ENCODE results near the gene TET1.
"Not testable (repeated sequence)": the region's sequence is repeated elsewhere in the genome, so short reads cannot be mapped to it uniquely, and the experiment has no call there.

Gene TET1

GRCh38 chr10:68613974-68614373 is 53.8 kb downstream of the TET1 start:
- DNase-seq; H3K4me1 Mint-ChIP-seq; H3K4me3 Mint-ChIP-seq; H3K27ac Mint-ChIP-seq; H3K36me3 Mint-ChIP-seq (ENCODE audit: low read depth); H3K27me3 Mint-ChIP-seq; ATAC-seq; H3K9me3 Mint-ChIP-seq: not testable (repeated sequence)

DNA sequence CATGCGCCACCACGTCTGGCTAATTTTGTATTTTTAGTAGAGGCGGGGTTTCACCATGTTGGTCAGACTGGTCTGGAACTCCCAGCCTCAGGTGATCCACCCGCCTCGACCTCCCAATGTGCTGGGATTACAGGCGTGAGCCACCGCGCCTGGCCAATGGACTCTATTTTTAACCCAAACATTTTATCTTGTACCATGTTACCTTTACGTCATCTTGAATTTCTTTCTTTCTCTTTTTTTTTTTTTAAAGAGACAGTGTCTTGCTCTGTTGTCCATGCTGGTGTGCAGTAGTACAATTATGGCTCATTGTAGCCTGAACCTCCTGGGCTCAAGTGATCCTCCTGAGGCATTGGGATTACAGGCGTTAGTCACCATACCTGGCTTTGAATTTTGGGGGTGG is 57.6 kb downstream of the TET1 start:
- not testable (repeated sequence) for H3K9me3 Mint-ChIP-seq; ATAC-seq; DNase-seq; H3K36me3 Mint-ChIP-seq (ENCODE audit: low read depth); H3K4me3 Mint-ChIP-seq; H3K27ac Mint-ChIP-seq; H3K27me3 Mint-ChIP-seq; H3K4me1 Mint-ChIP-seq

- peaks cover 2% of the 10 kb centered on the region for H3K36me3 Mint-ChIP-seq (ENCODE audit: low read depth)
Observed at GRCh38 chr10:68618234-68618633, 58.1 kb downstream of the TET1 start.

DNA sequence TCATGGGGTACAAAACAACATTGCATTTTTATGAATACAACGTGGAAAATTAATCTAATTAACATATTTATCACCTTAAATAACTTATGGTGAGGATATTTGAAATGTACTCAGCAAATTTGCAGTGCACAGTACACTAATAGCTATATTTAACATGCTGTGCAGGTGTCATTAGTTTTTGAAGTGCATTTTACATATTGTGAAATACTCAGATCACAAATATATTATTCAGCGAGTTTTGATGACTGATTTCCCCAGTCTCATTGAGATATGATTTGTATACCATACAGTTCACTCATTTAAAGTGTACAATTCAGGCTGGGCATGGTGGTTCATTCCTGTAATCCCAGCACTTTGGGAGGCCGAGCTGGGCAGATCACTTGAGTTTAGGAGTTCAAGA is 59.5 kb downstream of the TET1 start:
- DNase-seq: no peak
- Mint-ChIP-seq H3K36me3 (ENCODE audit: low read depth) (no peaks in the 10 kb centered on the region), H3K4me1 (no peaks in the 10 kb centered on the region), H3K4me3 (no peak overlapping the region), H3K9me3 (no peaks in the 10 kb centered on the region), H3K27me3 (no peaks in the 10 kb centered on the region), H3K27ac (no peak overlapping the region)
- no peak for ATAC-seq

More at GRCh38 chr10:68618234-68618633, 58.1 kb downstream of the TET1 start:
- DNase-seq (no peak), ATAC-seq (no peak)
- no peak overlapping the region for H3K27ac Mint-ChIP-seq
- H3K4me3 Mint-ChIP-seq: no peak overlapping the region
- H3K27me3 Mint-ChIP-seq: no peaks in the 10 kb centered on the region
- H3K4me1 Mint-ChIP-seq: no peaks in the 10 kb centered on the region
- H3K9me3 Mint-ChIP-seq: no peaks in the 10 kb centered on the region

GRCh38 chr10:68625316-68625921 is 65.3 kb downstream of the TET1 start:
- no peaks in the 10 kb centered on the region for H3K9me3 Mint-ChIP-seq
- no peak for ATAC-seq
- no peak overlapping the region for H3K4me3 Mint-ChIP-seq
- H3K27ac Mint-ChIP-seq: no peak overlapping the region
- no peak for DNase-seq
- no peaks in the 10 kb centered on the region for H3K36me3 Mint-ChIP-seq (ENCODE audit: low read depth)
- H3K27me3 Mint-ChIP-seq: no peaks in the 10 kb centered on the region
- H3K4me1 Mint-ChIP-seq: peaks cover 27% of the 10 kb centered on the region

DNA sequence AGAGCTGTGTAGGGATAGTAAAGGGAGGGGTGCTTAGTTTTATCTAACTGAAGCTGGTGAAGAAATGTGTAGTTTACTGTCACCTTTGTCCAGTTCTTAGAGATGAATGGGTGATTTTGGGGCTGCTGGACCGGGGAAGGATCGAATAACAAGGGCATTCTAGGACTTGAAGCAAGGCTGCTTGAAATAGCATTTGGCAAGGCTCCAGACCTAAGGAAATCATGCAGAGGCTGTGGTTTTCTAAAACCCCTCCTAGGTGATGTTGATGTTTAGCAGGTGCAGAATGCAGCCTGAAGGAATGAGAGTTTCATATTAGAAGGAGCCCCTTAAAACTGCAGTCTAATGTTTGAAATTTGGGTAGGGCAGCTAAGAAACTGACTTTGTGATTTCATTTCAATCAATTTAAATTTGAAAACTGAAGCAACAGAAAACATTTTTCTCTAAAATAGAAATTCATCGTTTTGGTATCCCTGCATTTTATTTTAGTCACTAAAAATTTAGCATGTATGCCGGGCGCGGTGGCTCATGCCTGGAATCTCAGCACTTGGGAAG is 68.5 kb downstream of the TET1 start:
- Mint-ChIP-seq H3K36me3 (ENCODE audit: low read depth) (no peaks in the 10 kb centered on the region), H3K4me3 (no peak overlapping the region), H3K4me1 (peaks cover 27% of the 10 kb centered on the region), H3K27ac (no peak overlapping the region), H3K9me3 (no peaks in the 10 kb centered on the region), H3K27me3 (no peaks in the 10 kb centered on the region)
- ATAC-seq (no peak), DNase-seq (no peak)

DNA sequence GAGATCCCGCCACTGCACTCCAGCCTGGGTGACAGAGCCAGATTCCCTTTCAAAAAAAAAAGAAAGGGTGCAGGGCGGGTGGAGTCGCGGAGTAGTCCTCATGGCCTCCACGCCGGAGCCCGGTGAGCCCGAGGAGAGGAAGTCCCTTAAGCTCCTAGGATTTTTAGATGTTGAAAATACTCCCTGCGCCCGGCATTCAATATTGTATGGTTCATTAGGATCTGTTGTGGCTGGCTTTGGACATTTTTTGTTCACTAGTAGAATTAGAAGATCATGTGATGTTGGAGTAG is 72.1 kb downstream of the TET1 start:
- H3K27ac Mint-ChIP-seq: not testable (repeated sequence)
- H3K4me1 Mint-ChIP-seq: peaks cover 13% of the 10 kb centered on the region

GRCh38 chr10:68633281-68633680 is 73.1 kb downstream of the TET1 start:
- DNase-seq: no peak
- Mint-ChIP-seq H3K27me3 (no peaks in the 10 kb centered on the region), H3K4me1 (peaks cover 9% of the 10 kb centered on the region), H3K4me3 (no peak overlapping the region), H3K36me3 (ENCODE audit: low read depth) (peaks cover 2% of the 10 kb centered on the region), H3K9me3 (no peaks in the 10 kb centered on the region), H3K27ac (no peak overlapping the region)
- ATAC-seq: no peak

More for the DNA sequence above, 72.1 kb downstream of the TET1 start:
- ATAC-seq; DNase-seq; H3K36me3 Mint-ChIP-seq (ENCODE audit: low read depth); H3K4me3 Mint-ChIP-seq; H3K27me3 Mint-ChIP-seq; H3K9me3 Mint-ChIP-seq: not testable (repeated sequence)

DNA sequence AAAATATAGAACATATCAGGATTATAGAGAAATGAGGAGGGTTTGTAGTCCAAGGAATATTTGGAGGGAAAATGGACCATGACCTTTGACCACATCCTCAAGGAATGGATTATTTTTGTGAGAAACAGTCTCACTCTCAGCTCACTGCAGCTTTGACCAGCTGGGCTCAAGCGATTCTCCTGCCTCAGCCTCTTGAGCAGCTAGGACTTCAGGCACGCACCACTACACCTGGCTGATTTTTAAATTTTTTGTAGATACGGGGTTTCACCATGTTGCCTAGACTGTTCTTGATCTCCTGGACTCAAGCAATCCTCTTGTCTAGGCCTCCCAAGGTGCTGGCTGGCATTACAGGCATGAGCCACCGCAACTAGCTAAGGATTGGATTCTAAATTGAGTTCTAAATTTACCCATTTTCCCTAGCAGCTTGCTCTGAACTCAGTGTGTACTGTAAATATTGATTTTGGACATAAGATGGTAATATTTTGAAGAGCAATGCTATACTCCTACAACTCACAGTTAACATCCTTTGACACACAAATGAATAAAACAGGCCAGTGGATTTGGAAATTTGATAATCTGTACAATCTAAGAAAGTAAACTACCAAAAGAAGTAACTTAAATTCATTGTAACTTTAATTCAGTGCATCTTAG is 73.8 kb downstream of the TET1 start:
- H3K9me3 Mint-ChIP-seq: no peaks in the 10 kb centered on the region
- DNase-seq (no peak), ATAC-seq (no peak)
- H3K4me3 Mint-ChIP-seq: no peak overlapping the region
- no peak overlapping the region for H3K27ac Mint-ChIP-seq
- no peaks in the 10 kb centered on the region for H3K27me3 Mint-ChIP-seq
- peaks cover 2% of the 10 kb centered on the region for H3K4me1 Mint-ChIP-seq
- H3K36me3 Mint-ChIP-seq (ENCODE audit: low read depth): peaks cover 2% of the 10 kb centered on the region

DNA sequence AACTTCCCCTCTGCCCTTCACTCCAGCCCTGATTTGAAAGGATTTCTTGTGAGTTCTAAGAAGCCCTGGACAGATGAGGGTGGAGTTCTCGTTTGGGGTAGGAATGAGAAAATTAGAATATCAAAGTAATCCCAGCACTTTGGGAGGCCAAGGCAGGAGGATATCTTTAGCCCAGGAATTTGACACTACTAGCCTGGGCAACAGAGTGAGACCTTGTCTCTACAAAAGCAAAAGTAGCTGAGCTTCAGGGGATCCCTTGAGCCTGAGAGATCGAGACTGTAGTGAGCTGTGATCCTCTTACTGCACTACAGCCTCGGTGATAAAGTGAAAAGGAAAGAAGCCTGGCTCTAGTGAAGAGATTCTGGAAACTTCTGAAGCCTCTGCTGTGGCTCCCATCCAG is 76.2 kb downstream of the TET1 start:
- Mint-ChIP-seq H3K4me3 (no peak overlapping the region), H3K36me3 (ENCODE audit: low read depth) (peaks cover 2% of the 10 kb centered on the region), H3K4me1 (no peaks in the 10 kb centered on the region), H3K27ac (no peak overlapping the region), H3K27me3 (no peaks in the 10 kb centered on the region), H3K9me3 (no peaks in the 10 kb centered on the region)
- DNase-seq (no peak), ATAC-seq (no peak)

DNA sequence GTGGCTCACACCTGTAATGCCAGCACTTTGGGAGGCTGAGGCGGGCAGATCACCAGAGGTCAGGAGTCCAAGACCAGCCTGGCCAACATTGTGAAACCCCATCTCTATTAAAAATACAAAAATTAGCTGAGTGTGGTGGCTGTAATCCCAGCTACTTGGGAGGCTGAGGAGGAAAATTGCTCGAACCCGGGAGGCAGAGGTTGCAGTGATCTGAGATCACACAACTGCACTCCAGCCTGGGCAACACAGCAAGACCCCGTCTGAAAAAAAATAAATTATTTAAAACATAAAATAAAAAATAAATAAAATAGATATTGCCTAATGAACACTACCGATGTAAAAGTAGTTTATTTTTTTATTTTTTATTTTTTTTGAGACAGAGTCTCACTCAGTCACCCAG is 83.4 kb downstream of the TET1 start:
- H3K4me1 Mint-ChIP-seq, H3K9me3 Mint-ChIP-seq: not testable (repeated sequence)

DNA sequence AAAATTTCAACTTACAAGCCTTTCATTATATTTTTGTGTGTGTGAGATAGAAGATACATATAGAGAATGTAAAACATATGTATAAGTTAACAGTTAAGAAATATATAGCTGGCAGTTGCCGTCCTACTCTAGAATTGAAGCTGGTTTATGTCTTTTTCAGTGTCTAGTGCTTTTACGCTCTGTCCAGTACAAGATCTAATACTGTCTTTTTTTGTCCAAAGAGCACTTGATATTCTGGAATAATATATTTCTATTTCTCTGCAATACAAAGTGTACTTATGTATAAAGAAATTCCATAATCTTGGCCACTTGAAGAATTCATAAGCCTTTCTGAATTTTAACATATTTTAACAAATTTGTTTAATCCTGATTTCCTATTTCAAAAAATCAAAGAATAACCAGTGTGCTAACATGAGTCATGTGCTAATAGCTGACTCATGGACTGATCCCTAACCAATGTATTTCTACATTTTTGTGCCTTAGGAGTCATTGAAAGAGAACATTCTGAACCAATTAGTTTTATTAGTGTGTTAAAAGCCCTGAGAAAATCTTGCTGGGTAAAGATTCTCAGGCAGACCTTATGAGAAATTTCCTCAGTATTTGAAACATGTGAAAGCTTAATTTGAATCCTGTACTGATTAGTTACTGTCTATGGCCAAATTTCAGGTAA is 87.7 kb downstream of the TET1 start:
- no peaks in the 10 kb centered on the region for H3K9me3 Mint-ChIP-seq
- DNase-seq (no peak), ATAC-seq (no peak)
- H3K4me3 Mint-ChIP-seq: no peak overlapping the region
- no peaks in the 10 kb centered on the region for H3K27me3 Mint-ChIP-seq
- no peaks in the 10 kb centered on the region for H3K4me1 Mint-ChIP-seq
- peaks cover 4% of the 10 kb centered on the region for H3K36me3 Mint-ChIP-seq (ENCODE audit: low read depth)
- no peak overlapping the region for H3K27ac Mint-ChIP-seq

More for the DNA sequence above, 83.4 kb downstream of the TET1 start:
- H3K27ac Mint-ChIP-seq; H3K4me3 Mint-ChIP-seq; ATAC-seq; DNase-seq; H3K27me3 Mint-ChIP-seq; H3K36me3 Mint-ChIP-seq (ENCODE audit: low read depth): not testable (repeated sequence)

GRCh38 chr10:68655620-68656126 is 95.5 kb downstream of the TET1 start:
- Mint-ChIP-seq H3K9me3 (no peaks in the 10 kb centered on the region), H3K4me3 (no peak overlapping the region), H3K27ac (no peak overlapping the region), H3K27me3 (no peaks in the 10 kb centered on the region), H3K36me3 (ENCODE audit: low read depth) (no peaks in the 10 kb centered on the region), H3K4me1 (no peaks in the 10 kb centered on the region)
- ATAC-seq (no peak), DNase-seq (no peak)

- Mint-ChIP-seq H3K27ac (no peak overlapping the region), H3K27me3 (no peaks in the 10 kb centered on the region), H3K4me1 (no peaks in the 10 kb centered on the region), H3K36me3 (ENCODE audit: low read depth) (peaks cover 2% of the 10 kb centered on the region), H3K9me3 (no peaks in the 10 kb centered on the region), H3K4me3 (no peak overlapping the region)
- DNase-seq (no peak), ATAC-seq (no peak)
Observed at GRCh38 chr10:68665841-68666240, 105.7 kb downstream of the TET1 start.

GRCh38 chr10:68666280-68666760 is 106.2 kb downstream of the TET1 start:
- H3K27ac Mint-ChIP-seq: no peak overlapping the region
- H3K4me1 Mint-ChIP-seq: no peaks in the 10 kb centered on the region
- peaks cover 2% of the 10 kb centered on the region for H3K36me3 Mint-ChIP-seq (ENCODE audit: low read depth)
- no peaks in the 10 kb centered on the region for H3K9me3 Mint-ChIP-seq
- ATAC-seq (no peak), DNase-seq (no peak)
- H3K27me3 Mint-ChIP-seq: no peaks in the 10 kb centered on the region
- no peak overlapping the region for H3K4me3 Mint-ChIP-seq
